Neural cell (in vitro differentiated cells): Measurements from ENCODE around the gene PLD6. TPM values are rescaled to one million over a fixed set of nuclear protein-coding genes. Genes with fewer than 3 reads are reported as not detected.

Source experiments
- H2AFZ ChIP-seq: fragments of 200-600, 300-800 bp; sonication (generic), shearing (Covaris generic); 2 replicates; pipeline ENCODE4 v1.6.0; 2014; ENCODE audit warnings: low read depth, mild to moderate bottlenecking, antibody characterized with exemption, low read length, moderate library complexity
- H3F3A ChIP-seq: fragments of 200-600 bp; shearing (Covaris generic); 2 replicates; pipeline ENCODE4 v1.6.1; 2016; ENCODE audit warnings: mild to moderate bottlenecking, moderate library complexity, mixed read lengths, antibody characterized with exemption, low read length; ENCODE audit not compliant: insufficient read depth, poor library complexity, severe bottlenecking
- H3K27ac ChIP-seq: fragments of 200-600, 300-800 bp; sonication (generic), shearing (Covaris generic); 2 replicates; pipeline ENCODE4 v1.5.1; 2014; ENCODE audit warnings: mild to moderate bottlenecking, low read length, moderate library complexity
- H3K27me3 ChIP-seq: fragments of 300-800, 200-600 bp; sonication (generic), shearing (Covaris generic); 2 replicates; pipeline ENCODE4 v1.6.0; 2014; ENCODE audit warnings: mild to moderate bottlenecking, low read depth, low read length, moderate library complexity; ENCODE audit not compliant: insufficient read depth
- H3K36me3 ChIP-seq: fragments of 300-800, 200-600 bp; sonication (generic), shearing (Covaris generic); 2 replicates; pipeline ENCODE4 v1.5.1; 2014; ENCODE audit warnings: mild to moderate bottlenecking, antibody characterized with exemption, low read length, moderate library complexity; ENCODE audit not compliant: insufficient read depth
- H3K4me2 ChIP-seq: fragments of 300-800, 200-600 bp; sonication (generic), shearing (Covaris generic); 2 replicates; pipeline ENCODE4 v1.6.0; 2014; ENCODE audit warnings: mild to moderate bottlenecking, low read length
- H3K4me3 ChIP-seq: fragments of 300-800, 200-600 bp; sonication (generic), shearing (Covaris generic); 2 replicates; pipeline ENCODE4 v1.5.1; 2014; ENCODE audit warnings: mild to moderate bottlenecking, low read length, moderate library complexity
- H3K79me2 ChIP-seq: fragments of 200-600 bp; shearing (Covaris generic); replicated peaks from 2 replicates; pipeline ENCODE4 v1.6.0; 2014; ENCODE audit warnings: mild to moderate bottlenecking, low read length, moderate library complexity; ENCODE audit not compliant: insufficient read depth
- H3K9ac ChIP-seq: fragments of 300-800, 200-600 bp; sonication (generic), shearing (Covaris generic); 2 replicates; pipeline ENCODE4 v1.6.1; 2016; ENCODE audit warnings: mild to moderate bottlenecking, low read length, mixed read lengths
- H3K9me2 ChIP-seq: fragments of 200-600 bp; shearing (Covaris generic); 2 replicates; pipeline ENCODE4 v1.6.1; 2016; ENCODE audit warnings: mild to moderate bottlenecking, low read length, mixed read lengths; ENCODE audit not compliant: insufficient read depth
- H3K9me3 ChIP-seq: fragments of 200-600, 300-800 bp; sonication (generic), shearing (Covaris generic); 2 replicates; pipeline ENCODE4 v1.6.1; 2016; ENCODE audit warnings: mild to moderate bottlenecking, mixed run types, low read length, moderate library complexity, mixed read lengths
- H4K20me1 ChIP-seq: fragments of 200-600 bp; shearing (Covaris generic); 2 replicates; pipeline ENCODE4 v1.6.1; 2016; ENCODE audit warnings: mild to moderate bottlenecking, mixed run types; ENCODE audit not compliant: insufficient read depth
- EP300 ChIP-seq: fragments of 450-650 bp; conservative IDR thresholded peaks from 2 replicates; pipeline ENCODE4 v1.6.1; 2014; ENCODE audit warnings: antibody characterized with exemption, mild to moderate bottlenecking, moderate library complexity; ENCODE audit not compliant: poor library complexity, severe bottlenecking
- EZH2 ChIP-seq: fragments of 200-600, 300-800 bp; shearing (Covaris generic), sonication (generic); IDR thresholded peaks from 2 replicates; pipeline ENCODE4 v1.6.1; 2014; ENCODE audit warnings: antibody characterized with exemption, low read length, borderline replicate concordance, mild to moderate bottlenecking; ENCODE audit not compliant: insufficient read depth, poor library complexity, severe bottlenecking
- MXI1 ChIP-seq: fragments of 450-650 bp; conservative IDR thresholded peaks from 2 replicates; pipeline ENCODE4 v1.6.1; 2014; ENCODE audit warnings: antibody characterized with exemption, mild to moderate bottlenecking; ENCODE audit not compliant: poor library complexity, severe bottlenecking
- POLR2AphosphoS5 ChIP-seq: IDR thresholded peaks from 2 replicates; pipeline ENCODE4 v1.6.1; 2012
- RAD21 ChIP-seq: fragments of 450-650 bp; conservative IDR thresholded peaks from 2 replicates; pipeline ENCODE4 v1.6.1; 2014; ENCODE audit warnings: antibody characterized with exemption, mild to moderate bottlenecking, moderate library complexity
- REST ChIP-seq: IDR thresholded peaks from 2 replicates; pipeline ENCODE4 v1.6.1; 2012; ENCODE audit warnings: borderline replicate concordance
- SMC3 ChIP-seq: fragments of 450-650 bp; conservative IDR thresholded peaks from 2 replicates; pipeline ENCODE4 v1.6.1; 2014; ENCODE audit warnings: antibody characterized with exemption, mild to moderate bottlenecking, moderate library complexity; ENCODE audit not compliant: poor library complexity
- TAF1 ChIP-seq: IDR thresholded peaks from 2 replicates; pipeline ENCODE4 v1.6.1; 2012; ENCODE audit warnings: low read depth
- polyA plus RNA-seq: library from polyadenylated mRNA; depleted of rRNA; stranded (reverse); fragments of >200 nt; gene quantifications from 2 replicates; pipeline ENCODE4 v1.2.3, GENCODE V29; 2014
- TF ChIP-seq, protein P1 (sequence below): fragments of 450-650 bp; IDR thresholded peaks from 2 replicates; pipeline ENCODE4 v1.5.1; 2014; ENCODE audit warnings: antibody characterized with exemption, mild to moderate bottlenecking, moderate library complexity; ENCODE audit not compliant: poor library complexity, severe bottlenecking

PLD6 gene
- polyA plus RNA-seq, 1 donor from 2014 or later, result 2.0 TPM

DNA sequence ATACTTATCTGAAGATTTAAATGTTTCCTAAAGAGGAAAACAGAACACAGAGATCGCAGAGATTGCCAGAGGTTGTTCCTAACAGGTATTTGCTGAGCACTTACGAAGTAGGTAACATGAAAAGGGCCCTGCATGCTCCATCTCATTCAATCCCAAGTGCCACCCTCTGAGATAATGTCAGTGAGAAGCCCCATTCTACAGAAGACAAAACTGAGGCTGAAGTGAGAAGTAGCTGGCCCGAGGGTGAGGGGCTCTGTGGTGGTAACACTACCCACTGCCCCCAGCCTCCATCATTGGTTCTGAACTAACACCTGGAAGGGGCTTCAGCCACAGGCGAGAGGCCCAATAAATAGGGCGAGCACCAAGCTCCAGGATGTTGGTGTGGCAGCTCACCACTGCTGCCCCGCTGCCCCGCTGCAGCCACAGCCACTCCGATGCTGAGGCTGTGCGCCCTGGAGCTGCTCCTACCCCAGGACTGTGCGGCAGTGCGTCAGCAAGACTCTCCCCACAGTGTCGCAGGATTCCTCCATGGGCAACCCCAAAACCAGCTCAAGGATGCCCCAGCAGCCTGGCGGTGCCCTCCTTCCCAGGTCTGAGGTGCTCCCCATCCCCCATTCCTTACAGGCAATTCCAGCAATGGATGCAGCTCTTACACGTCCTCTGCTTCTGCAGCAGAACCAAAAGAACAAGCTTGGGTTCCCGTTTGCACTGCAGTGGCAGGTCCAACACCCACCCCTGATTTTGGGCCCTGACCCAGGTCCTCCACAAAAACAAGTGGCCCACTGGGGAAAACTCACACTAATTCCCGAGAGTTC lies 20.5 kb upstream of the PLD6 start:
- Histone ChIP-seq H3K27me3 (no peaks in the 10 kb centered on the region), H3K79me2 (no peaks in the 10 kb centered on the region), H3F3A (no peaks in the 10 kb centered on the region), H4K20me1 (no peaks in the 10 kb centered on the region), H3K4me3 (no peak overlapping the region), H3K36me3 (peaks cover 6% of the 10 kb centered on the region), H3K9ac (no peak overlapping the region), H3K4me2 (no peak overlapping the region), H2AFZ (no peak overlapping the region), H3K27ac (no peak overlapping the region), H3K9me3 (no peaks in the 10 kb centered on the region), H3K9me2 (no peaks in the 10 kb centered on the region)
- TF ChIP-seq REST, result no peak

- Histone ChIP-seq H3K4me3 (no peak overlapping the region), H3K9me2 (no peaks in the 10 kb centered on the region), H3K9me3 (no peaks in the 10 kb centered on the region), H3F3A (no peaks in the 10 kb centered on the region), H2AFZ (no peak overlapping the region), H3K9ac (no peak overlapping the region), H3K79me2 (no peaks in the 10 kb centered on the region), H3K36me3 (peaks cover 6% of the 10 kb centered on the region), H3K4me2 (no peak overlapping the region), H3K27me3 (no peaks in the 10 kb centered on the region), H3K27ac (no peak overlapping the region), H4K20me1 (no peaks in the 10 kb centered on the region)
- no peak for TF ChIP-seq POLR2AphosphoS5
- TF ChIP-seq REST, result no peak
- no peak for TF ChIP-seq EZH2
- no peak for TF ChIP-seq MXI1
- TF ChIP-seq SMC3, result no peak
- no peak for TF ChIP-seq EP300
- no peak for TF ChIP-seq TAF1
- TF ChIP-seq, protein P1, sequence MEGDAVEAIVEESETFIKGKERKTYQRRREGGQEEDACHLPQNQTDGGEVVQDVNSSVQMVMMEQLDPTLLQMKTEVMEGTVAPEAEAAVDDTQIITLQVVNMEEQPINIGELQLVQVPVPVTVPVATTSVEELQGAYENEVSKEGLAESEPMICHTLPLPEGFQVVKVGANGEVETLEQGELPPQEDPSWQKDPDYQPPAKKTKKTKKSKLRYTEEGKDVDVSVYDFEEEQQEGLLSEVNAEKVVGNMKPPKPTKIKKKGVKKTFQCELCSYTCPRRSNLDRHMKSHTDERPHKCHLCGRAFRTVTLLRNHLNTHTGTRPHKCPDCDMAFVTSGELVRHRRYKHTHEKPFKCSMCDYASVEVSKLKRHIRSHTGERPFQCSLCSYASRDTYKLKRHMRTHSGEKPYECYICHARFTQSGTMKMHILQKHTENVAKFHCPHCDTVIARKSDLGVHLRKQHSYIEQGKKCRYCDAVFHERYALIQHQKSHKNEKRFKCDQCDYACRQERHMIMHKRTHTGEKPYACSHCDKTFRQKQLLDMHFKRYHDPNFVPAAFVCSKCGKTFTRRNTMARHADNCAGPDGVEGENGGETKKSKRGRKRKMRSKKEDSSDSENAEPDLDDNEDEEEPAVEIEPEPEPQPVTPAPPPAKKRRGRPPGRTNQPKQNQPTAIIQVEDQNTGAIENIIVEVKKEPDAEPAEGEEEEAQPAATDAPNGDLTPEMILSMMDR, result no peak
- TF ChIP-seq RAD21, result no peak
Measured at GRCh38 chr17:17225901-17226300, 19.8 kb upstream of the PLD6 start.
